GM12892 (cell line): Measurements from ENCODE around the gene CBARP.

Source experiments
- POLR2A ChIP-seq: IDR thresholded peaks from 2 replicates; pipeline ENCODE4 v1.6.1; 2011; ENCODE audit warnings: low read depth, low read length, control low read depth
- POLR2AphosphoS5 ChIP-seq: IDR thresholded peaks from 2 replicates; pipeline ENCODE4 v1.6.1; 2011; ENCODE audit warnings: low read depth, low read length, control low read depth
- TAF1 ChIP-seq: IDR thresholded peaks from 2 replicates; pipeline ENCODE4 v1.6.1; 2011; ENCODE audit warnings: low read depth, mild to moderate bottlenecking, control low read depth, low read length, borderline replicate concordance

GRCh38 chr19:1269065-1269477 is 31.3 kb upstream of the CBARP start, which contains the start of gene CIRBP:
- peak; percentile 98 for TF ChIP-seq POLR2A
- TF ChIP-seq POLR2AphosphoS5 = peak; percentile 99
- peak; percentile 86 for TF ChIP-seq TAF1
